Transverse colon (tissue), 4 donors: ENCODE data around the gene CCT7. TPM values are rescaled to one million over a fixed set of nuclear protein-coding genes. Genes with fewer than 3 reads are reported as not detected.

Experiments
- DNase-seq: peaks from one replicate; pipeline ENCODE4 v3.0.0-alpha.2; 2019
- H3K27ac ChIP-seq, 4 donors: fragments of 200-600 bp; sonication (generic); 2 replicates each; pipeline ENCODE4 v1.5.1; 2016 to 2018; ENCODE audit warnings: inconsistent platforms in 4 of 4
- H3K27me3 ChIP-seq: fragments of 200-600 bp; sonication (generic); 2 replicates; pipeline ENCODE4 v1.5.1; 2017; ENCODE audit warnings: inconsistent platforms
- H3K36me3 ChIP-seq, 4 donors: fragments of 200-600 bp; sonication (generic); 2 replicates each; pipeline ENCODE4 v1.5.1; 2017 to 2019; ENCODE audit warnings: inconsistent platforms in 4 of 4
- H3K4me1 ChIP-seq, 4 donors: fragments of 200-600 bp; sonication (generic); 2 replicates each; pipeline ENCODE4 v1.5.1; 2017 to 2020; ENCODE audit warnings: inconsistent platforms in 4 of 4
- H3K4me3 ChIP-seq, 4 donors: fragments of 200-600 bp; sonication (generic); 1 replicate in 1 of 4; 2 replicates in 3 of 4; pipeline versions ENCODE4 v1.5.1 to v1.6.1; 2017 to 2019; ENCODE audit warnings: inconsistent platforms in 4 of 4
- H3K9me3 ChIP-seq, 2 donors: fragments of 200-600 bp; sonication (generic); 2 replicates each; pipeline ENCODE4 v1.5.1; 2017 to 2019; ENCODE audit warnings: inconsistent platforms in 2 of 2
- CTCF ChIP-seq, 5 experiments: fragments of 200-600 bp in 3 of 5; fragments of 450-650 bp in 2 of 5; sonication (generic) in 3 of 5; IDR thresholded peaks; 1 replicate in 2 of 5; 2 replicates in 3 of 5; pipeline ENCODE4 v1.5.1; 2016 to 2017; ENCODE audit warnings: antibody characterized with exemption in 5 of 5, inconsistent platforms in 3 of 5, mild to moderate bottlenecking in 2 of 5, moderate library complexity in 1 of 5
- EP300 ChIP-seq: sonication (generic); formaldehyde crosslinking; IDR thresholded peaks from one replicate; pipeline ENCODE4 v1.6.1; 2017; ENCODE audit warnings: antibody characterized with exemption, low read depth
- POLR2A ChIP-seq: fragments of 450-650 bp; IDR thresholded peaks from one replicate; pipeline ENCODE4 v1.6.1; 2016; ENCODE audit warnings: antibody characterized with exemption, mild to moderate bottlenecking, moderate library complexity
- POLR2AphosphoS5 ChIP-seq, 3 donors: sonication (generic); formaldehyde crosslinking; IDR thresholded peaks; one replicate each; pipeline ENCODE4 v1.6.1; 2016; ENCODE audit warnings: antibody characterized with exemption in 3 of 3
- WGBS, 2 donors: methylation state at CpG; one replicate each; pipeline ENCODE4 v1.1.5; 2018; ENCODE audit warnings: low coverage in 1 of 2; 5-methylcytosine and 5-hydroxymethylcytosine counted together
- in situ Hi-C, 4 donors: fragments of 200-750 bp; cut with MboI; loops; one replicate each; pipeline versions ENCODE4 v1.15.0 to v1.15.1; 2017; ENCODE audit warnings: low sequenced_read_pairs in 3 of 4, low pct_ligation_motif_present in 1 of 4, low pct_unique_long_range_greater_than_20kb in 1 of 4
- intact Hi-C: fragments of 100-400 bp; cut with DNase I; formaldehyde crosslinking; loops from one replicate; pipeline ENCODE4 v1.15.1; 2023; ENCODE audit warnings: low total_unique reads
- total RNA-seq, 4 donors: library from RNA; depleted of rRNA; stranded (reverse); fragments of >200 nt; gene quantifications; one replicate each; pipeline ENCODE4 v1.1.0, GENCODE V29; 2016

CCT7 gene
- total RNA-seq, 4 donors from 2014 or later: 87.9 to 171 (median 116) TPM

- no peak for DNase-seq
- peak within 1 kb of the TSS in 2 of 4 donors; percentile 12 to 39 for H3K4me3 ChIP-seq
- H3K27me3 ChIP-seq: peaks cover 80% of the 10 kb centered on the region
- 3% methylated on average over 5 to 61 of the region's 87 CpGs for WGBS, 2 donors
- intact Hi-C loops: no loop called here
- TF ChIP-seq EP300 (no peak), POLR2A (no peak), CTCF (IDR thresholded peaks at IDR 0.05) (no peak), POLR2AphosphoS5 (IDR thresholded peaks at IDR 0.05) (no peak)
- no peaks in the 10 kb centered on the region for H3K36me3 ChIP-seq
- no peak within 1 kb of the TSS for H3K27ac ChIP-seq
- H3K9me3 ChIP-seq: no peaks in the 10 kb centered on the region
- in situ Hi-C loops: no loop called here
- H3K4me1 ChIP-seq: peaks cover 0 to 20% (median 13%) of the 10 kb centered on the region in 4 donors
Measured at GRCh38 chr2:73202156-73203054, 31.7 kb upstream of the CCT7 start, which contains the start of gene NOTO. Gene NOTO (plus strand): TSS chr2:73202574. CDS start chr2:73202667, 93 bp downstream.

GRCh38 chr2:73203055-73203681, 30.9 kb upstream of the CCT7 start:
- Histone ChIP-seq H3K9me3 (no peaks in the 10 kb centered on the region), H3K27ac (no peak overlapping the region), H3K4me1 (peaks cover 0 to 20% (median 13%) of the 10 kb centered on the region in 4 donors), H3K36me3 (no peaks in the 10 kb centered on the region), H3K27me3 (peaks cover 80% of the 10 kb centered on the region), H3K4me3 (peak overlapping the region in 2 of 4 donors; percentile 12 to 39)
- in situ Hi-C loops (no loop called here), intact Hi-C loops (no loop called here)
- no peak for TF ChIP-seq POLR2A
- TF ChIP-seq POLR2AphosphoS5 (IDR thresholded peaks at IDR 0.05): no peak
- TF ChIP-seq CTCF (IDR thresholded peaks at IDR 0.05): no peak
- TF ChIP-seq EP300: no peak
- 29% methylated on average over 18 of the region's 44 CpGs; no CpG with 5 or more reads in 1 of the 2 donors for WGBS, 2 donors
- DNase-seq: no peak

GRCh38 chr2:73205611-73206010, 28.5 kb upstream of the CCT7 start:
- in situ Hi-C loops (no loop called here), intact Hi-C loops (no loop called here)
- no peaks in the 10 kb centered on the region for H3K9me3 ChIP-seq
- TF ChIP-seq POLR2A (no peak), CTCF (IDR thresholded peaks at IDR 0.05) (no peak), EP300 (no peak), POLR2AphosphoS5 (IDR thresholded peaks at IDR 0.05) (no peak)
- H3K27me3 ChIP-seq: peaks cover 58% of the 10 kb centered on the region
- 92 to 93% methylated on average over 2 to 6 of the region's 6 CpGs for WGBS, 2 donors
- H3K4me1 ChIP-seq: peaks cover 0 to 20% (median 13%) of the 10 kb centered on the region in 4 donors
- H3K27ac ChIP-seq: no peak overlapping the region
- H3K36me3 ChIP-seq: no peaks in the 10 kb centered on the region
- no peak overlapping the region for H3K4me3 ChIP-seq
- no peak for DNase-seq

GRCh38 chr2:73208258-73208657, 25.9 kb upstream of the CCT7 start:
- in situ Hi-C loops: no loop called here

More at GRCh38 chr2:73208258-73208657, 25.9 kb upstream of the CCT7 start:
- no peak for DNase-seq
- Histone ChIP-seq H3K27ac (no peak overlapping the region), H3K9me3 (no peaks in the 10 kb centered on the region), H3K4me1 (peaks cover 0 to 12% (median 6%) of the 10 kb centered on the region in 4 donors), H3K4me3 (no peak overlapping the region), H3K36me3 (no peaks in the 10 kb centered on the region), H3K27me3 (peaks cover 31% of the 10 kb centered on the region)
- 64 to 78% methylated on average over 2 to 3 of the region's 3 CpGs for WGBS, 2 donors
- intact Hi-C loops: no loop called here
- no peak for TF ChIP-seq EP300
- TF ChIP-seq POLR2A: no peak
- no peak for TF ChIP-seq CTCF (IDR thresholded peaks at IDR 0.05)
- TF ChIP-seq POLR2AphosphoS5 (IDR thresholded peaks at IDR 0.05): no peak
